Nephron progenitor cell (in vitro differentiated cells): ENCODE data around the gene PRKCZ.
A peak's percentile ranks its signal among the peaks of the same experiment; 100 is the strongest.

ENCODE experiments used
- DNase-seq: peaks from one replicate; pipeline ENCODE4 v3.0.0; 2021
- H3K27ac Mint-ChIP-seq: 2 replicates; pipeline ENCODE4 v1.8.0; 2021; ENCODE audit warnings: mild to moderate bottlenecking, moderate library complexity, mixed read lengths
- H3K27me3 Mint-ChIP-seq: 2 replicates; pipeline ENCODE4 v1.8.0; 2021; ENCODE audit warnings: mild to moderate bottlenecking, low read depth, mixed read lengths; ENCODE audit not compliant: poor library complexity
- H3K36me3 Mint-ChIP-seq: 2 replicates; pipeline ENCODE4 v1.8.0; 2021; ENCODE audit warnings: low read depth, mixed read lengths
- H3K4me1 Mint-ChIP-seq: 2 replicates; pipeline ENCODE4 v1.8.0; 2021; ENCODE audit warnings: mixed read lengths
- H3K4me3 Mint-ChIP-seq: 2 replicates; pipeline ENCODE4 v1.8.0; 2021; ENCODE audit warnings: mild to moderate bottlenecking, moderate library complexity, mixed read lengths
- H3K9me3 Mint-ChIP-seq: 2 replicates; pipeline ENCODE4 v1.8.0; 2021; ENCODE audit warnings: mild to moderate bottlenecking, moderate library complexity, mixed read lengths
- TF ChIP-seq, protein P1 (sequence below): fragments of 200-600 bp; sonication (generic); IDR thresholded peaks from 2 replicates; pipeline ENCODE4 v1.5.0; 2021; ENCODE audit warnings: antibody characterized with exemption

Gene PRKCZ

DNA sequence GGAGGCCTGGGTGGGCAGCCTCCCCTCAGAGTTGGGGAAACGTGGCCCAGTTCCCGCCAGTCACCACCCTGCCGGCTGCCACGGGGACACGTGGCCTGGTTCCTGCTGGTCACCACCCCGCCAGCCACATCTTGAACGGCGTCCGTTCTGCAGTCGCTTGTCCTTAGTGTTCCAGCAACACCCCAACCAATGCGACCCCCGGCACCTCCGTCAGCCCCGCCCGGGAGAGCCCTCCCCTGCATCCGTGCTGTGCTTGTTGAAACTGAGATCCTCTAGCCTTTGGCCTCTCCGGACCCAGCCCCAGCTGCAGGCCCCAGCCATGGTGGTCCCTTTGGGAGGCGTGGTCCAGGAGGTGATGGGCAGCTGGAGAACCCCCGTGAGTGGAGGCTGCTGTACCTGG, 18.7 kb downstream of the PRKCZ start:
- H3K27me3 Mint-ChIP-seq: peaks cover 2% of the 10 kb centered on the region
- peaks cover 23% of the 10 kb centered on the region for H3K4me1 Mint-ChIP-seq
- peaks cover 32% of the 10 kb centered on the region for H3K36me3 Mint-ChIP-seq
- H3K27ac Mint-ChIP-seq: no peak overlapping the region
- no peak for DNase-seq
- H3K9me3 Mint-ChIP-seq: peaks cover 31% of the 10 kb centered on the region
- TF ChIP-seq, protein P1, sequence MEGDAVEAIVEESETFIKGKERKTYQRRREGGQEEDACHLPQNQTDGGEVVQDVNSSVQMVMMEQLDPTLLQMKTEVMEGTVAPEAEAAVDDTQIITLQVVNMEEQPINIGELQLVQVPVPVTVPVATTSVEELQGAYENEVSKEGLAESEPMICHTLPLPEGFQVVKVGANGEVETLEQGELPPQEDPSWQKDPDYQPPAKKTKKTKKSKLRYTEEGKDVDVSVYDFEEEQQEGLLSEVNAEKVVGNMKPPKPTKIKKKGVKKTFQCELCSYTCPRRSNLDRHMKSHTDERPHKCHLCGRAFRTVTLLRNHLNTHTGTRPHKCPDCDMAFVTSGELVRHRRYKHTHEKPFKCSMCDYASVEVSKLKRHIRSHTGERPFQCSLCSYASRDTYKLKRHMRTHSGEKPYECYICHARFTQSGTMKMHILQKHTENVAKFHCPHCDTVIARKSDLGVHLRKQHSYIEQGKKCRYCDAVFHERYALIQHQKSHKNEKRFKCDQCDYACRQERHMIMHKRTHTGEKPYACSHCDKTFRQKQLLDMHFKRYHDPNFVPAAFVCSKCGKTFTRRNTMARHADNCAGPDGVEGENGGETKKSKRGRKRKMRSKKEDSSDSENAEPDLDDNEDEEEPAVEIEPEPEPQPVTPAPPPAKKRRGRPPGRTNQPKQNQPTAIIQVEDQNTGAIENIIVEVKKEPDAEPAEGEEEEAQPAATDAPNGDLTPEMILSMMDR: no peak
- no peak overlapping the region for H3K4me3 Mint-ChIP-seq

DNA sequence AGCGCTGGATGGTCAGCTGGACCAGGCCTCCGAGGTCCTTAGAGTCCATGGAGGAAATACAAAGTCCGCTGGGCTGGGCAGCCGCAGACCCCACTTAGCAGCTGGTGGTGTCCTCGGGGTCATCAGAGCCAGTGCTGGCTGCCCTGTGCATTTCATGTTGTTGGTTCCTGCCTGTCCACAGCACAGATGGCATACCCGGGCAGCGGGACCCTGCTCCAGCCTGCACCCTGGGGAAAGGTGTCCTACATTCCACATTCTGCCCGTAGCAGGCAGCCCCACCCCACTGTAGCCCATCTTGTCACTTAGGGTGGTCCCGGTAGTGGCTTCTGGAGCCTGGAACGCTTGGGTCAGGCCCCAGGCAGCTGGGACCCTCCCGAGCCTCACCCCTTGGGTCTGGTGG, 19.8 kb downstream of the PRKCZ start:
- Mint-ChIP-seq H3K9me3 (peaks cover 21% of the 10 kb centered on the region), H3K36me3 (peaks cover 21% of the 10 kb centered on the region), H3K4me3 (no peak overlapping the region), H3K27me3 (peaks cover 2% of the 10 kb centered on the region), H3K27ac (no peak overlapping the region), H3K4me1 (peaks cover 34% of the 10 kb centered on the region)
- TF ChIP-seq, protein P1: no peak
- no peak for DNase-seq

DNA sequence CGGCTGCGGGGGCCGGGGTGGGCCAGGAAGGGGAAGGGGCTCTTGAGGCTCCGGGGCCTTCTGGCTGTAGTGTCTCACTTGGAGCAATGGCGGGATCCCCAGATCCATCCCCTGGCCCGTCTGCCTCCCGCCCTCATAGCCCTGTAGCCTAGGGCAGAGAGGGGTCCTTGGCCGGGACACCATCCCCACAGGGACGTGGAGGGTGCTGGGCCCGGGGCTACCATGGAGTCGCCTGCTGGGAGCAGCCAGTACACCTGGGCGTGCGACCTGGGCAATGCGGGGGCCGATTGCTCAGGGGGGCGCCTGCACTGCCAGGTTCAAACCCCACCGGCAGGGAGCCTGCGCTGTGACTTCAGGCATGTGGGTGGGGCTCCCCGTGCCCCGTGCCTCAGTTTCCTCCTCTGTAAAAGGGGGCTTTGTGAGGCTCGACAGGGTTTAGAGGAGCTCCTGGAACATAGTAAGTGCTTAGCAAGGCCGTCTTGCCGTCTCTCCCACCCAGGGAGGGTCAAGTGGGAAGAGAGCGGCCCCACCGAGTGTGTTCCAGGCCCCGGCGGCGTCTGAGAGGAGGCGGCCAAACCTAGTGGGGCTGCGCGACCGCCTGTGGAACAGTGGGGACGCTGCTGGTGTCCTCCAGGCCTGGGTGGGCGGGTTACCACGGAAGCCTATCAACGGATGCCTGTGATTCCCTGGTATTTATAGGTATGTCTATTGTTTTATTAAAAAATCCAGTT, 20.8 kb downstream of the PRKCZ start:
- Mint-ChIP-seq H3K9me3 (peaks cover 11% of the 10 kb centered on the region), H3K4me1 (peaks cover 42% of the 10 kb centered on the region), H3K27ac (no peak overlapping the region), H3K27me3 (peaks cover 2% of the 10 kb centered on the region), H3K4me3 (no peak overlapping the region), H3K36me3 (peaks cover 13% of the 10 kb centered on the region)
- no peak for DNase-seq
- TF ChIP-seq, protein P1: no peak

DNA sequence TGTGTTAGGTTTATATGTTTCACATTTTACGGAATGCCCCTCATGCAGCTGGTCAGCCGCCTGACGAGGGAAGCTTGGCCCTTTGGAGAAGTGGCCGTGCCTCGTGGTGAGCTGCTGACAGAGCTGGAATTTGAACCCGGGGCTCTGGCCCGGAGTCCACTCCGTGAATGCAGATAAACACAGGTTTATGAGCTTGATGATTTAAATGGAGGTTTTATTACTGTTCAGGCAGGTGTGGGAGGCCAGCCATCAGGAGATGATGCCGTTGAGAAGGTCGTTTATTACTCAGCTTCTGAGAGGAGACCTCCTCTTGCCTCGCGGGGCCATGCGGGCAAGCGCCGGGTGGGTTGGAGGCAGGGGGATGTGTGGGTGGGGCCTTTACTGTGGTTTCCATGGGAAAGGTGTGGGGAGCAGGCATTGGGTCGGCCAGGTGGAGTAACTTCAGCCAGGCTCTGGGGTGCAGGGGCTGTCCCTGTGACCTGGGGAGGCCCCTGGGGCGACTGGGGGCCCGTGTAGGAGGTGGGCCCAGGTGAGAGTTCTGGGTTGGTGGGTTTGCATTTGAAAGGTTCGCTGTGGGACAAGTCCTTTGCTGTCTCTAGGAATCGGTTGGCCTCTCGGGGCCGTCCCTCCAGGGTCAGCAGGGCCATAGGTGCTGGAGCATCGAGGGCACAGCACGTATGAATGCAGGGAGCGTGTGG, 22.0 kb downstream of the PRKCZ start:
- DNase-seq: no peak
- Mint-ChIP-seq H3K36me3 (peaks cover 7% of the 10 kb centered on the region), H3K27me3 (peaks cover 2% of the 10 kb centered on the region), H3K27ac (peak overlapping the region; percentile 70), H3K9me3 (peaks cover 6% of the 10 kb centered on the region), H3K4me3 (no peak overlapping the region), H3K4me1 (peaks cover 42% of the 10 kb centered on the region)
- TF ChIP-seq, protein P1: no peak

DNA sequence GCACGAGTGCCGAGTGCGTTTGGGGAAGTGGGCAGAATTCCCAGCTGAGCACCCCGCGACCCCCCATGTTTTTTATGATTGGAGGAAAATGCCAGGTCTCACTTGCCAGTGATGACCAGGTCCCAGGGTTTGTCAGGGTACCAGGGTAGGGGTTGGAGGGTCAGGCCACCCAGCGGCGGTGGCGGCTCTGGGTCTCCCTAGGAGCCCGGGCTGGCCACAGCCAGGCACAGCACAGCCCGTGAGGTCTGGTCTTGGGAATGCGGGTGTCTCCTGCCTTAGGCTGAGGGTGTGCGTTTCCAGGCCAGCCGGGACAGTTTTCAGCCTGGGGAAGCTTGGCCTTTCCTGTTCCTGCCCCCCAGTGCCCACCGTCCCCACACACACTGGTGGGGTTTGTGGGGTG, 22.7 kb downstream of the PRKCZ start:
- Mint-ChIP-seq H3K4me1 (peaks cover 46% of the 10 kb centered on the region), H3K9me3 (peaks cover 13% of the 10 kb centered on the region), H3K27me3 (no peaks in the 10 kb centered on the region), H3K36me3 (peaks cover 13% of the 10 kb centered on the region), H3K4me3 (no peak overlapping the region), H3K27ac (no peak overlapping the region)
- no peak for DNase-seq
- TF ChIP-seq, protein P1: no peak
